Ascending aorta (tissue), 2 donors: Measurements from ENCODE around the gene HLA-DOB. TPM values are rescaled to one million over a fixed set of nuclear protein-coding genes. Genes with fewer than 3 reads are reported as not detected.

Experiments
- DNase-seq, 2 donors: peaks; one replicate each; pipeline ENCODE4 v3.0.0-alpha.2; 2019; ENCODE audit warnings: low spot score in 2 of 2
- H3K27ac ChIP-seq, 2 donors: fragments of 200-600 bp; sonication (generic); one replicate each; pipeline ENCODE4 v1.5.1; 2016 to 2017; ENCODE audit warnings: mild to moderate bottlenecking in 1 of 2
- H3K27me3 ChIP-seq: fragments of 200-600 bp; sonication (generic); one replicate; pipeline ENCODE4 v1.5.1; 2017
- H3K36me3 ChIP-seq, 2 donors: fragments of 200-600 bp; sonication (generic); one replicate each; pipeline ENCODE4 v1.5.1; 2016
- H3K4me1 ChIP-seq, 2 donors: fragments of 200-600 bp; sonication (generic); one replicate each; pipeline ENCODE4 v1.5.1; 2016 to 2017; ENCODE audit warnings: mild to moderate bottlenecking in 1 of 2
- H3K4me3 ChIP-seq, 2 donors: fragments of 200-600 bp; sonication (generic); one replicate each; pipeline ENCODE4 v1.5.1; 2016 to 2017; ENCODE audit warnings: mild to moderate bottlenecking in 1 of 2
- H3K9me3 ChIP-seq, 2 donors: fragments of 200-600 bp; sonication (generic); one replicate each; pipeline ENCODE4 v1.5.1; 2016
- intact Hi-C: fragments of 100-400 bp; cut with DNase I; formaldehyde crosslinking; loops from one replicate; pipeline ENCODE4 v1.15.1; 2023
- total RNA-seq: library from RNA; depleted of rRNA; stranded (reverse); fragments of >200 nt; gene quantifications from one replicate; pipeline ENCODE4 v1.1.0, GENCODE V29; 2016
- TF ChIP-seq, protein P1 (sequence below), 3 experiments: fragments of 200-600 bp in 2 of 3; fragments of 450-650 bp in 1 of 3; sonication (generic) in 2 of 3; IDR thresholded peaks; one replicate each; pipeline ENCODE4 v1.5.1; 2016 to 2019; ENCODE audit warnings: antibody characterized with exemption in 3 of 3, mild to moderate bottlenecking in 1 of 3, moderate library complexity in 1 of 3

The HLA-DOB gene
- total RNA-seq, 1 donor from 2014 or later: not detected

DNA sequence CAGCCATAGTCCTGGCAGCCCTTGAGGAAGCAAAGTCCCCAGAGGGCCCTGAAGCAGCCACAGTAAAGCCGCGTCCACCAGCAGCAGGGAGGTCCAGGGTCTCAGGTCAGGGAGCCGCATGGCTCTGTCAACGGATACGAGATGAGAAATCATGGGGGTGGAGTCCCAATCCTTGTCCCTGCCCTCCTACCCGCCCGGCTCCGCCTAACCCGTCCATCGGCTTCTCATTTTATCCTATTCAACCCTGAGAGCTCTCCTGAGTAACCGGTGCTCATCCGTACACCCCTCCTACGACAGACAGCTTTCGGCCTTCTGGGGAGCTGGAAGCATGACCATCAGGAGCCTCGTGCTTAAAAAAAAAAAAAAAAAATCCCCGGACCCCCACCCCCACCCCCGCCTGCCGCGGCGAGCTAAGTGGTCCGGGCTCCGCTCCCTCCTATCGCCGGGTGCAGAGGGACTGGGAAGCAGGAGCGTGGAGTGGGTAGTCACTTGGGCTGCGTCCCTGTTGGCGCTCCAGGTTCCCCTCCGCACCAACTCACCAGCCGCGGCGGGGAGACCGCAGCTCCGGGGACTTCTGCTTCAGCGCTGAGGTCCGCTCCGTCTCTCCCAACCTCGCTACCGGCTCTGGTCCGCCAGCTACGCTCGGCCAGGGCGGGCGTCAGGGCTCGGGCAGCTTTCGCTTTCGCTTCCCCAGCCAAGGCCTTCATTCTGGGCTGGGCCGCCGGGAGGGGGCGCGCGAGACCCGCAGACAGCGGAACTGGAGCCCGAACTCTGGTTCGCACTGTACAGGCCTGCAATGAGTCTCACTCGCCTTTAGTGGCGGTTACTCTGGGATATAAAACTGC is 21.5 kb upstream of the HLA-DOB start, which contains the start of gene TAP2:
TAP2 (minus strand) TSS at position 626 of the 845 bp plus-strand sequence; CDS start at position 120, 506 bp downstream.
- H3K27ac ChIP-seq: peak within 1 kb of the TSS; percentile 93 to 94
- H3K36me3 ChIP-seq: peaks cover 8 to 18% of the 10 kb centered on the region in 2 donors
- peaks cover 0 to 3% of the 10 kb centered on the region in 2 donors for H3K4me1 ChIP-seq
- intact Hi-C loops: loop anchor here (1.0 to 5.0 kb wide), 3 partner anchors 16 to 641 kb away; partner anchors contain the start of gene PSMB9
- TF ChIP-seq, protein P1, sequence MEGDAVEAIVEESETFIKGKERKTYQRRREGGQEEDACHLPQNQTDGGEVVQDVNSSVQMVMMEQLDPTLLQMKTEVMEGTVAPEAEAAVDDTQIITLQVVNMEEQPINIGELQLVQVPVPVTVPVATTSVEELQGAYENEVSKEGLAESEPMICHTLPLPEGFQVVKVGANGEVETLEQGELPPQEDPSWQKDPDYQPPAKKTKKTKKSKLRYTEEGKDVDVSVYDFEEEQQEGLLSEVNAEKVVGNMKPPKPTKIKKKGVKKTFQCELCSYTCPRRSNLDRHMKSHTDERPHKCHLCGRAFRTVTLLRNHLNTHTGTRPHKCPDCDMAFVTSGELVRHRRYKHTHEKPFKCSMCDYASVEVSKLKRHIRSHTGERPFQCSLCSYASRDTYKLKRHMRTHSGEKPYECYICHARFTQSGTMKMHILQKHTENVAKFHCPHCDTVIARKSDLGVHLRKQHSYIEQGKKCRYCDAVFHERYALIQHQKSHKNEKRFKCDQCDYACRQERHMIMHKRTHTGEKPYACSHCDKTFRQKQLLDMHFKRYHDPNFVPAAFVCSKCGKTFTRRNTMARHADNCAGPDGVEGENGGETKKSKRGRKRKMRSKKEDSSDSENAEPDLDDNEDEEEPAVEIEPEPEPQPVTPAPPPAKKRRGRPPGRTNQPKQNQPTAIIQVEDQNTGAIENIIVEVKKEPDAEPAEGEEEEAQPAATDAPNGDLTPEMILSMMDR (IDR thresholded peaks at IDR 0.05): peak; percentile 95 to 97 (median 96)
- peak within 1 kb of the TSS; percentile 79 to 85 for H3K4me3 ChIP-seq
- no peaks in the 10 kb centered on the region for H3K27me3 ChIP-seq
- DNase-seq: peak; percentile 84 to 98
- no peaks in the 10 kb centered on the region for H3K9me3 ChIP-seq

DNA sequence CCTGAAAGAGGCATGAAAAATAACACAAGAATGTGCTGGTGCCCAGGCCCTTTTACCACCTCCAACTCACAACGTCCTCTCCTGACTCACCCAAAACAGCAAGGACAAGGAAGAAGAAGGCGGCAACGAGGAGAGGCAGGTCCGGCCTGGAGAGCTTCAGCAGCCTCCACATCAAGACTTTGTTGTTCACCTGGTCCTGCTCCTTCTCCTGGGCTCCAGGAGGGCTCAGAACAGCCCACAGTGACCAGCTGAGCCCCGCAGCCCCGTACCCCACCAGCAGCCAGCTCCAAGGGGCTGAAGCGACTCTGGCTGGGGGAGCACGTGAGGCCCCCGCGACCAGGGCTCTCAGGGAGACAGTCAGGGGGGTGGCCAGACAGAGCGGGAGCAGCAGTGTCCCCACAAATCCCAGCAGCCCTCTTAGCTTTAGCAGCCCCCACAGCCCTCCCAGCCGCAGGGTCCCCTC is 20.9 kb upstream of the HLA-DOB start:
- H3K27ac ChIP-seq: peak overlapping the region; percentile 93 to 94
- DNase-seq: no peak
- H3K36me3 ChIP-seq: peaks cover 8 to 18% of the 10 kb centered on the region in 2 donors
- no peaks in the 10 kb centered on the region for H3K9me3 ChIP-seq
- peak overlapping the region; percentile 79 to 85 for H3K4me3 ChIP-seq
- TF ChIP-seq, protein P1 (IDR thresholded peaks at IDR 0.05): no peak
- peaks cover 0 to 3% of the 10 kb centered on the region in 2 donors for H3K4me1 ChIP-seq
- intact Hi-C loops: loop anchor here (1.0 to 5.0 kb wide), 3 partner anchors 17 to 640 kb away; partner anchors contain the start of gene PSMB9
- H3K27me3 ChIP-seq: no peaks in the 10 kb centered on the region

DNA sequence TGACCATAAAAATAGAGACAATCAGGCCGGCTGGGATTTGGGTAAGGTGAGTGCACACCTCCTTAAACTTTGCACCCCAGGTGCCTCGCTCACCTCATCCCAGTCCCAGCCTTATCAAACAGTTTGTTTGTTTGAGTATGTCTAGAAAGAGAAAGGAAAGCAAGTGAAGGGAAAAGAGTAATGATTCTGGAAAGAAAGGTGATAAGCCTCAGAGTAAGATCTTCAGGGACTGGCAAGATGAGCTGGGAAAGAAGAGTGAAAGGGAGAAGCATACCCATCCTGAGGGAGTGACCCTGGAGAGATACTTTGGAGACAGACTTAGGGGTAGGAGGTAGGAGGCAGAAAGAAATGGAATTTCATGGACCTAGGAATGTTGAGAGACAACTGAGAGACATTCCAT is 20.1 kb upstream of the HLA-DOB start:
- Histone ChIP-seq H3K4me3 (no peak overlapping the region), H3K4me1 (peaks cover 0 to 3% of the 10 kb centered on the region in 2 donors), H3K27me3 (no peaks in the 10 kb centered on the region), H3K9me3 (no peaks in the 10 kb centered on the region), H3K27ac (no peak overlapping the region), H3K36me3 (peaks cover 13 to 24% of the 10 kb centered on the region in 2 donors)
- intact Hi-C loops: loop anchor here (5.0 kb wide), 1 partner anchor 640 kb away; no protein-coding TSS in a partner anchor
- no peak for DNase-seq
- TF ChIP-seq, protein P1 (IDR thresholded peaks at IDR 0.05): no peak

DNA sequence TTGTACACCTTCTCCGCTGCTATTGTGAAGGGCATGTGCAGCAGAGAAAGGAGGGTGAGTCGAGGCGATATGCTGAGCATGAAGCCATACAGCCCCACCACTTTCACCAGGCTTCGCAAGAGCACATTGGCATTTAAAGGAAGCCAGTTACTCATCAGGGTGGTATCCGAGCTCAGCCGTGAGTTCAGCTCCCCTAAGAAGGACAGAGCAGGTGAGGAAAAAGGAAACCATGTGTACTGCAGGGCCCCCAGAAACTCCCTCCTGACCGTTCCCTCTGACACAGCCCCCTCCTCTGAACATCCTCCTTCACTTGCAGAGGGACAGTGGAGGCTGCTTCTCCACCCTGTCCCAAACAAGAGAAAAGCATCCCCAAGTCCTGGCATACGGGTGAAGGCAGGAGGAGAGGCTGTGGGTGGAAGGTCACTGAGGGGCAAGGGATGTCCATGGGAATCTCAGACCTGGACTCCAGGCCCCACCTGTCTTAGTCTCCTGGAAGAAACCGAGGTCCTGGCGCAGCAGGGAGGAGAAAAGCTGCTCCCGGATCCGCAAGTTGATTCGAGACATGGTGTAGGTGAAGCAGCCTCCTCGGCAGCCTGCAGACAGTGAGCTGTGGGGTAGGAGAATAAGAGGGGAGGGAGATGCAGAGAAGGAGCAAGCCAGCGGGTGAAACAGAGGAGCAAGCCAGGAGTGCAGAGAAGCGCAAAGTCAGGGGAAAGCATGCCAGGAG is 18.5 kb upstream of the HLA-DOB start:
- Histone ChIP-seq H3K9me3 (no peaks in the 10 kb centered on the region), H3K36me3 (peaks cover 20 to 24% of the 10 kb centered on the region in 2 donors), H3K4me3 (no peak overlapping the region), H3K27ac (no peak overlapping the region), H3K27me3 (no peaks in the 10 kb centered on the region), H3K4me1 (peaks cover 0 to 3% of the 10 kb centered on the region in 2 donors)
- TF ChIP-seq, protein P1 (IDR thresholded peaks at IDR 0.05): no peak
- DNase-seq: no peak
- intact Hi-C loops: loop anchor here (5.0 kb wide), 1 partner anchor 638 kb away; no protein-coding TSS in a partner anchor

DNA sequence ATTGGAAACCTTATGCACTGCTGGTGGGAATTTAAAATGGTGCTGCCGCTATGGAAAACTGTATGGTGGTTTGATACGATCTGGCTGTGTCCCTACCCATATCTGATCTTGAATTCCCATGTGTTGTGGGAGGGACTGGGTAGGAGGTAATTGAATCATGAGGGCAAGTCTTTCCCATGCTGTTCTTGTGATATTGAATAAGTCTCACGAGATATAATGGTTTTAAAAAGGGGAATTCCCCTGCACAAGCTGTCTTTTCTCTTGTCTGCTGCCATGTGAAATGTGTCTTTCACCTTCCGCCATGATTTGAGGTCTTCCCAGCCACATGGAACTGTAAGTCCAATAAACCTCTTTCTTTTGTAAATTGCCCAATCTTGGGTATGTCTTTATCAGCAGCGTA is 16.9 kb upstream of the HLA-DOB start:
- intact Hi-C loops: no loop called here
- Histone ChIP-seq H3K27ac (no peak overlapping the region), H3K36me3 (peaks cover 34 to 41% of the 10 kb centered on the region in 2 donors), H3K9me3 (no peaks in the 10 kb centered on the region), H3K4me3 (no peak overlapping the region), H3K4me1 (peaks cover 0 to 3% of the 10 kb centered on the region in 2 donors), H3K27me3 (no peaks in the 10 kb centered on the region)
- DNase-seq: no peak
- TF ChIP-seq, protein P1 (IDR thresholded peaks at IDR 0.05): no peak
